Body of pancreas (tissue), 4 donors: ENCODE measurements around the gene CFAP54.

Experiments used
- CTCF ChIP-seq, 7 experiments: fragments of 450-650 bp in 4 of 7; fragments of 200-600 bp in 3 of 7; sonication (generic) in 3 of 7; IDR thresholded peaks; one replicate each; pipeline ENCODE4 v1.5.1; 2016 to 2019; ENCODE audit warnings: antibody characterized with exemption in 7 of 7
- POLR2A ChIP-seq, 3 donors: fragments of 450-650 bp; IDR thresholded peaks; one replicate each; pipeline ENCODE4 v1.6.1; 2016; ENCODE audit warnings: antibody characterized with exemption in 3 of 3, mild to moderate bottlenecking in 2 of 3

- no peak for TF ChIP-seq POLR2A (IDR thresholded peaks at IDR 0.05)
- TF ChIP-seq CTCF (IDR thresholded peaks at IDR 0.05) = no peak
These were observed 377.6 kb downstream of the CFAP54 start for GRCh38 chr12:96866801-96867590.
